ENCODE measurements around the gene CMTM6. TPM values are rescaled to one million over a fixed set of nuclear protein-coding genes. Genes with fewer than 3 reads are reported as not detected.

Gene CMTM6
- total and polyA plus RNA-seq, 2 of the 8 experiments (the other 6 are each of a cell fraction or from before 2014, with no cell fraction given), result 24.0 to 51.5 TPM

DNA sequence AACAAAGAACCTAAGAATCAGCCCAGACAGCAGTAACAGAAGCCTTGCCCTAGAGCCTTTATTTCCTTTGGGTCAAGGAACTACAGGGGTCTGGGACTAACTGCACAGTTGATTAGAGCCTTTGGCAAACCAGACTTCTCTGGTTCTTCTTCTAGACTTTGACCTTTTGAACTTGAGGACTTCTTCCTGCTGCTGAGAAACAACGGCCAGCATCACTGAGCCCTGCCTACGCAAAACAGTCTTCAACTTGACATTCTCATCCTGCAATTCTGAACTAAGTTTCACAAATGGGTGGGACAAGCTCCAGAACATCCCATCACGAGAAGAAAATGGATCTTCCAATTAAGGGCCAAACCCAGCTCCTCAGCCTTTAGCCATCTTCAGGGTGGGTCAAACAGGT is 31.4 kb downstream of the CMTM6 start (continued):
- TF ChIP-seq CHD7 (IDR thresholded peaks at IDR 0.05; ENCODE audit: insufficient replicate concordance, low read length), result no peak
- no peak for TF ChIP-seq PHF8 (conservative IDR thresholded peaks at IDR 0.05; ENCODE audit: low read depth, low read length)
- no peak for TF ChIP-seq BRCA1 (IDR thresholded peaks at IDR 0.05; ENCODE audit: low read depth, low read length)
- TF ChIP-seq MAFK (IDR thresholded peaks at IDR 0.05; ENCODE audit: low read depth, low read length), result no peak
- TF ChIP-seq TEAD4 (IDR thresholded peaks at IDR 0.05; ENCODE audit: low read depth, low read length), result no peak
- TF ChIP-seq HDAC2 (IDR thresholded peaks at IDR 0.05; ENCODE audit: borderline replicate concordance in 1 of 2, low read depth in 2 of 2, low read length in 2 of 2), result no peak
- TF ChIP-seq SRF (IDR thresholded peaks at IDR 0.05; ENCODE audit: low read depth, low read length), result no peak
- TF ChIP-seq POU5F1 (IDR thresholded peaks at IDR 0.05; ENCODE audit: low read depth, low read length), result no peak
- TF ChIP-seq, protein P1, sequence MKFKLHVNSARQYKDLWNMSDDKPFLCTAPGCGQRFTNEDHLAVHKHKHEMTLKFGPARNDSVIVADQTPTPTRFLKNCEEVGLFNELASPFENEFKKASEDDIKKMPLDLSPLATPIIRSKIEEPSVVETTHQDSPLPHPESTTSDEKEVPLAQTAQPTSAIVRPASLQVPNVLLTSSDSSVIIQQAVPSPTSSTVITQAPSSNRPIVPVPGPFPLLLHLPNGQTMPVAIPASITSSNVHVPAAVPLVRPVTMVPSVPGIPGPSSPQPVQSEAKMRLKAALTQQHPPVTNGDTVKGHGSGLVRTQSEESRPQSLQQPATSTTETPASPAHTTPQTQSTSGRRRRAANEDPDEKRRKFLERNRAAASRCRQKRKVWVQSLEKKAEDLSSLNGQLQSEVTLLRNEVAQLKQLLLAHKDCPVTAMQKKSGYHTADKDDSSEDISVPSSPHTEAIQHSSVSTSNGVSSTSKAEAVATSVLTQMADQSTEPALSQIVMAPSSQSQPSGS (IDR thresholded peaks at IDR 0.05; ENCODE audit: low read length), result no peak

Data from H1 (cell line).